Measurements from ENCODE around the gene FGGY. TPM values are rescaled to one million over a fixed set of nuclear protein-coding genes. Genes with fewer than 3 reads are reported as not detected.

Gene FGGY
- total RNA-seq, 1 donor from 2014 or later, result 9.0 TPM

GRCh38 chr1:59691261-59691660 is 394.4 kb downstream of the FGGY start:
- peaks cover 2% of the 10 kb centered on the region for H3K27me3 Mint-ChIP-seq (ENCODE audit: low read depth)
- H3K36me3 Mint-ChIP-seq (ENCODE audit: low read depth), result no peaks in the 10 kb centered on the region
- TF ChIP-seq, protein P1, sequence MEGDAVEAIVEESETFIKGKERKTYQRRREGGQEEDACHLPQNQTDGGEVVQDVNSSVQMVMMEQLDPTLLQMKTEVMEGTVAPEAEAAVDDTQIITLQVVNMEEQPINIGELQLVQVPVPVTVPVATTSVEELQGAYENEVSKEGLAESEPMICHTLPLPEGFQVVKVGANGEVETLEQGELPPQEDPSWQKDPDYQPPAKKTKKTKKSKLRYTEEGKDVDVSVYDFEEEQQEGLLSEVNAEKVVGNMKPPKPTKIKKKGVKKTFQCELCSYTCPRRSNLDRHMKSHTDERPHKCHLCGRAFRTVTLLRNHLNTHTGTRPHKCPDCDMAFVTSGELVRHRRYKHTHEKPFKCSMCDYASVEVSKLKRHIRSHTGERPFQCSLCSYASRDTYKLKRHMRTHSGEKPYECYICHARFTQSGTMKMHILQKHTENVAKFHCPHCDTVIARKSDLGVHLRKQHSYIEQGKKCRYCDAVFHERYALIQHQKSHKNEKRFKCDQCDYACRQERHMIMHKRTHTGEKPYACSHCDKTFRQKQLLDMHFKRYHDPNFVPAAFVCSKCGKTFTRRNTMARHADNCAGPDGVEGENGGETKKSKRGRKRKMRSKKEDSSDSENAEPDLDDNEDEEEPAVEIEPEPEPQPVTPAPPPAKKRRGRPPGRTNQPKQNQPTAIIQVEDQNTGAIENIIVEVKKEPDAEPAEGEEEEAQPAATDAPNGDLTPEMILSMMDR (IDR thresholded peaks at IDR 0.05), result no peak
- peaks cover 3% of the 10 kb centered on the region for H3K9me3 Mint-ChIP-seq (ENCODE audit: low read depth)
- H3K27ac Mint-ChIP-seq (ENCODE audit: unreplicated experiment), result no peak overlapping the region
- no peak for DNase-seq (ENCODE audit: low spot score)
- H3K4me1 Mint-ChIP-seq (ENCODE audit: low read depth), result peaks cover 16% of the 10 kb centered on the region
- no peak overlapping the region for H3K4me3 Mint-ChIP-seq (ENCODE audit: unreplicated experiment)

- Mint-ChIP-seq H3K27me3 (ENCODE audit: low read depth) (peaks cover 2% of the 10 kb centered on the region), H3K4me3 (ENCODE audit: unreplicated experiment) (no peak overlapping the region), H3K27ac (ENCODE audit: unreplicated experiment) (no peak overlapping the region), H3K4me1 (ENCODE audit: low read depth) (peaks cover 27% of the 10 kb centered on the region), H3K36me3 (ENCODE audit: low read depth) (no peaks in the 10 kb centered on the region), H3K9me3 (ENCODE audit: low read depth) (peaks cover 3% of the 10 kb centered on the region)
- TF ChIP-seq, protein P1 (IDR thresholded peaks at IDR 0.05), result no peak
- no peak for DNase-seq (ENCODE audit: low spot score)
Observed at GRCh38 chr1:59692591-59692990, 395.7 kb downstream of the FGGY start.

DNA sequence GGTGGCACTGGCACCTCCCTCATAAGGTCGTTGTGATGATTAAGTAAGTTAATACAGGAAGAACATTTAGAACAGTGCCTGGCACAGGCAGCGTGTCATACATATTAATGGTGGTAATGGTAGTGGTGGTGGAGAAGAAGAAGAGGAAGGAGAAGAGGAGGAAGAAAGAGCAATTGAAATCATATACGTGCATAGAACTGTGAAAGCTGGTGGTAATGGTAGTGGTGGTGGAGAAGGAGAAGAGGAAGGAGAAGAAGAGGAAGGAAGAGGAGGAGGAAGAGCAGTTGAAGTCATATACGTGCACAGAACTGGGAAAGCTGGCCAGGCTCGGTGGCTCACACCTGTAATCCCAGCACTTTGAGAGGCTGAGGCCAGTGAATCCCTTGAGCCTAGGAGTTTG is 396.5 kb downstream of the FGGY start:
- Mint-ChIP-seq H3K27ac (ENCODE audit: unreplicated experiment) (no peak overlapping the region), H3K27me3 (ENCODE audit: low read depth) (peaks cover 2% of the 10 kb centered on the region), H3K4me1 (ENCODE audit: low read depth) (peaks cover 35% of the 10 kb centered on the region), H3K4me3 (ENCODE audit: unreplicated experiment) (no peak overlapping the region), H3K36me3 (ENCODE audit: low read depth) (no peaks in the 10 kb centered on the region), H3K9me3 (ENCODE audit: low read depth) (peaks cover 3% of the 10 kb centered on the region)
- TF ChIP-seq, protein P1 (IDR thresholded peaks at IDR 0.05), result no peak
- DNase-seq (ENCODE audit: low spot score), result no peak

DNA sequence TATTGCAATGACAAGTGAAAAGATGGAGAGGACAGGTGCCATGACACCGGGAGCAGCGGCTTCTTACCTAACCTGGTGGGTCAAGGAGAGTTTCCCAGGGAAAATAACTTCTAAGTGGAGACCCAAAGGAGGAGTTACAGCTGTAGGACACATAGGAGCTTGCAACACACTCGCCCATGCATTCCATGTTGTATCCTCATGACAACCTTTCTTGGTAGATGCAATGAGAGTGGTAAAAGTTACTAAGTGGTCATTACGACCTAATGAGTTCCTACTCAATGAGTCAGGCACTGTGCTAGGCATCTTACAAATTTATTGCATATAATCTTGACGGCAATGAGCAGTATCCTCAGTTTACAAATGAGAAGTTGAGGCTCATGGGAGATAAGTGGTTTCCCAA is 398.4 kb downstream of the FGGY start:
- TF ChIP-seq, protein P1 (IDR thresholded peaks at IDR 0.05), result no peak
- Mint-ChIP-seq H3K36me3 (ENCODE audit: low read depth) (no peaks in the 10 kb centered on the region), H3K27ac (ENCODE audit: unreplicated experiment) (no peak overlapping the region), H3K9me3 (ENCODE audit: low read depth) (peaks cover 3% of the 10 kb centered on the region), H3K27me3 (ENCODE audit: low read depth) (no peaks in the 10 kb centered on the region), H3K4me1 (ENCODE audit: low read depth) (peaks cover 45% of the 10 kb centered on the region), H3K4me3 (ENCODE audit: unreplicated experiment) (no peak overlapping the region)
- no peak for DNase-seq (ENCODE audit: low spot score)

- Mint-ChIP-seq H3K36me3 (ENCODE audit: low read depth) (no peaks in the 10 kb centered on the region), H3K4me3 (ENCODE audit: unreplicated experiment) (no peak overlapping the region), H3K9me3 (ENCODE audit: low read depth) (peaks cover 3% of the 10 kb centered on the region), H3K27me3 (ENCODE audit: low read depth) (no peaks in the 10 kb centered on the region), H3K4me1 (ENCODE audit: low read depth) (peaks cover 51% of the 10 kb centered on the region), H3K27ac (ENCODE audit: unreplicated experiment) (no peak overlapping the region)
- TF ChIP-seq, protein P1 (IDR thresholded peaks at IDR 0.05), result no peak
- DNase-seq (ENCODE audit: low spot score), result no peak
Observed at GRCh38 chr1:59696421-59697115, 399.7 kb downstream of the FGGY start.

All from chondrocyte (in vitro differentiated cells).